AG09319 (cell line): ENCODE measurements around the gene RHBDD1.

Source experiments
- DNase-seq: peaks from one replicate; pipeline ENCODE4 v3.0.0-alpha.2; 2010; ENCODE audit warnings: low read depth; ENCODE audit errors: extremely low read depth
- TF ChIP-seq, protein P1 (sequence below): IDR thresholded peaks from 2 replicates; pipeline ENCODE4 v1.5.1; 2011; ENCODE audit warnings: low read depth, mild to moderate bottlenecking, inconsistent platforms, low read length, moderate library complexity

RHBDD1 gene, protein sequence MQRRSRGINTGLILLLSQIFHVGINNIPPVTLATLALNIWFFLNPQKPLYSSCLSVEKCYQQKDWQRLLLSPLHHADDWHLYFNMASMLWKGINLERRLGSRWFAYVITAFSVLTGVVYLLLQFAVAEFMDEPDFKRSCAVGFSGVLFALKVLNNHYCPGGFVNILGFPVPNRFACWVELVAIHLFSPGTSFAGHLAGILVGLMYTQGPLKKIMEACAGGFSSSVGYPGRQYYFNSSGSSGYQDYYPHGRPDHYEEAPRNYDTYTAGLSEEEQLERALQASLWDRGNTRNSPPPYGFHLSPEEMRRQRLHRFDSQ

DNA sequence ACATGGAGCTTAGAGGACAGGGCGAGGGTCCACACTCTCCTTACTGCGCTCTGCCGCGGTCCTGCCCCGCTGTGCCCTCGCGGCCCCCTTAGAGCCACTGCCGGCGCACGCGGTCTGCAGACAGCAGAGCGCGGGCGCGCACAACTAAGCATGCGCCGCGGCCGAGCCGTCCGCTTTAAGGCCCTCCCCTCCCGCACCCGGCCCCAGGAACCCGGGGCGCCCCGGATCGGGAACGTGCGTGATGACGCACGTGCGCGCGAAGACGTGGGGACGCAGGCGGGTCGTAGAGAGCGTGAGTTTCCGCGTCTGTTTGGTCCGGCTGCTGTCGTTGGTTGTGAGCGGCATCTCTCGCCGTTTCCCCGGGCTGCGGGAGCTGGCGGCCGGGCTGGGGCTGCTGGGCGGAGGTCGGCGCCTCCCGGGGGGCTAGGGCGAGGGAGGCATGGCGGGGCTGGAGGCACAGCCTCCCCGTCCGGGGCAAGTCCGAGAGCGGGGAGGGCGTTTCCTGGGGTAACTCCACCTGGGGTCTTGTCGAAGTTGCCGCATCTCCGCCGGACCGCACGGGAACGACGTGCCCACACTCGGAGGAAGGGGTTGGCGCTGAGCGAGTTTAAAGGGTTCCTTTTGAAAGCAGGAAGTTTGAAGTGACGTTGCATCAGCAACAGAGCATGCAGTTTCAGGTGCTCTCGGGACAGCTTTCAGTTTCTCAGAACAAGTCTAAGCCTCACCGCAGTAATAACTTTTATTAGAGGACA, at the start of gene RHBDD1:
TSS of gene RHBDD1 (plus strand) at position 259 of the 752 bp plus-strand sequence. CDS start 28,640 bp downstream, outside the sequence.
- peak; percentile 88 for DNase-seq
- TF ChIP-seq, protein P1, sequence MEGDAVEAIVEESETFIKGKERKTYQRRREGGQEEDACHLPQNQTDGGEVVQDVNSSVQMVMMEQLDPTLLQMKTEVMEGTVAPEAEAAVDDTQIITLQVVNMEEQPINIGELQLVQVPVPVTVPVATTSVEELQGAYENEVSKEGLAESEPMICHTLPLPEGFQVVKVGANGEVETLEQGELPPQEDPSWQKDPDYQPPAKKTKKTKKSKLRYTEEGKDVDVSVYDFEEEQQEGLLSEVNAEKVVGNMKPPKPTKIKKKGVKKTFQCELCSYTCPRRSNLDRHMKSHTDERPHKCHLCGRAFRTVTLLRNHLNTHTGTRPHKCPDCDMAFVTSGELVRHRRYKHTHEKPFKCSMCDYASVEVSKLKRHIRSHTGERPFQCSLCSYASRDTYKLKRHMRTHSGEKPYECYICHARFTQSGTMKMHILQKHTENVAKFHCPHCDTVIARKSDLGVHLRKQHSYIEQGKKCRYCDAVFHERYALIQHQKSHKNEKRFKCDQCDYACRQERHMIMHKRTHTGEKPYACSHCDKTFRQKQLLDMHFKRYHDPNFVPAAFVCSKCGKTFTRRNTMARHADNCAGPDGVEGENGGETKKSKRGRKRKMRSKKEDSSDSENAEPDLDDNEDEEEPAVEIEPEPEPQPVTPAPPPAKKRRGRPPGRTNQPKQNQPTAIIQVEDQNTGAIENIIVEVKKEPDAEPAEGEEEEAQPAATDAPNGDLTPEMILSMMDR: no peak

DNA sequence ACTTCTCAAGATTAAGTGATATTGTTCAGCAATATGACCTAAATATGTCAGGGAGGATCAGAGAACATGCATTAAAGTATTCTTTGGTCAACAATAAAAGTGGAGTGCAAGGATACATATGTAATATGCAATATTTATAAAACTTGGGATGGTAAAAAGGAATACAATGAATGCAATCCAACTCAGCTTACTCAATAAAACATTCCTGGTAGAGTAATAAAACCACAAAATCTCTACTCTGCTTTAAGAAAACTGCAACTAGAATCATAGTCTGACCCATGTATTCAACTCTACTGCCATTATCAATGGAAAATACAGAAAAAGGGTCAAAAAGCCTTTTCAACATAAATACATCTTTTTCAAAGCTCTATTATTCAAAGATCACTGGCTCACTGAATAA, 47.8 kb upstream of the RHBDD1 start:
- no peak for DNase-seq

DNA sequence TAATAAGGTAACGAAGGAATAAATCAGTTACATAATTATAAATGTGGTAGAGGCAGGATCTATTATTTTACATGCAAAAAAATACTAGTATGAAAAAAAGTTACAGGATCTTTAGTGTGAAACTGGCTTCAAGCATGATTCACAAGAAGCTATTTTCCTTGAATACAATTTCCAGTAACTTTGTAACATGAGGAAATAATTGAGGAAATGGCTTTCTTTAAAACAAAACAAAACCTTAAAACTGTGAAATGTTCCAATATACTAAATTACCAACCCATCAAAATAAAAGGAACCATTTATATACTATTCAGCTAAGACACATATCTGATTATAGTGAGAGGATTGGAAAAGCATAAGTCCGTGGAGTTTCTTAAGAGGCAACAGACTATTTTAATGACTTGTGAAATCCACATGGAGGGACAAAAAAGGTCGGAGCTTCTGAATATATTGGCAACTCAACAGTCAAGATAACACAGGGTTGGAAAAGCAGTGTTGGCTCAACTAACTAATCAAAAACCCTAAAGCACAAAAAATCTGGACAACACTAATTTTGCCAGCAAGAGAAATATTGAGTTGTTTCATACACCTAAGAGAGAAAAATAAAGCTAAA, 46.9 kb upstream of the RHBDD1 start:
- TF ChIP-seq, protein P1: no peak
- DNase-seq: no peak

More for the DNA sequence above, 47.8 kb upstream of the RHBDD1 start:
- TF ChIP-seq, protein P1: no peak

DNA sequence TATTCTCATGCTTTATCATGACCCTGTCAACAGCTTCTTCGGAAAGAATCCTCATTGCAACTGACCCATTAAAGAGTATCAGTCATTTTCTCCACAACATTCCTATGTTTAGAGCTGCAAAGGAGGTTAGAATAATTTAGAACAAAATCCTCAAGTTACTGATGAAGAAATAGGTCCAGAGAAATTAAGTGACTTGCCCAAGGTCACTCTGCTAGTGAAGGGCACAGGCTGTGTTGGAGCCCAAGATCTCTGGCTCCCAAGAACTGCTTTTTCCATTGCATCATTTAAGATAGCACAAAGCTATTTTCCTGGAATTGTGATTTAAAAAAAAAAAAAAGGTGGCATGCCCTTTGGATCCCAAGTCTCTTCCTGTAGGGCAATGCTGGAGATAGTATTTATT, 45.8 kb upstream of the RHBDD1 start:
- no peak for DNase-seq
- TF ChIP-seq, protein P1: no peak

DNA sequence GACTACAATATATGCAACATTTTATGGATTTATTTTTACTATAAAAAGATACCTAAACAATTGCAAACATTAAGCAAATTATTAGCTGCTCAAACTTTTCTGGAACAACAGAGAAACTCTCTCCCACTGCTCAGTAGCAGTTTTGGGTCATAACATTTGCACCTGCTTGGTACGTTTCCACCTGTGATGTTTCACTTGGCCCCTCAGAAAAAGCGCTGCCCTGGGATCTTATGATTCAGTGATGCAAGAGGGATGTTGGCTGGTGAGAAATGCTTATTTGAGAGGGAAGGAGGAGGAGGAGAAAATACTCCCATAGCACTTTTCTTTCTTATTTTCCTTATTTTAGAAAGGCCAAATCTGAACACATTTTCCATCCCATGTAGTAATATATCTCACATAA, 45.4 kb upstream of the RHBDD1 start:
- TF ChIP-seq, protein P1: no peak
- no peak for DNase-seq

- DNase-seq: no peak
Measured at GRCh38 chr2:226791056-226791486, 44.8 kb upstream of the RHBDD1 start.

More at GRCh38 chr2:226791056-226791486, 44.8 kb upstream of the RHBDD1 start:
- TF ChIP-seq, protein P1: no peak
